ENCODE measurements around the gene KIAA0825.
"Not testable (repeated sequence)": the region's sequence is repeated elsewhere in the genome, so short reads cannot be mapped to it uniquely, and the experiment has no call there.

KIAA0825 gene

DNA sequence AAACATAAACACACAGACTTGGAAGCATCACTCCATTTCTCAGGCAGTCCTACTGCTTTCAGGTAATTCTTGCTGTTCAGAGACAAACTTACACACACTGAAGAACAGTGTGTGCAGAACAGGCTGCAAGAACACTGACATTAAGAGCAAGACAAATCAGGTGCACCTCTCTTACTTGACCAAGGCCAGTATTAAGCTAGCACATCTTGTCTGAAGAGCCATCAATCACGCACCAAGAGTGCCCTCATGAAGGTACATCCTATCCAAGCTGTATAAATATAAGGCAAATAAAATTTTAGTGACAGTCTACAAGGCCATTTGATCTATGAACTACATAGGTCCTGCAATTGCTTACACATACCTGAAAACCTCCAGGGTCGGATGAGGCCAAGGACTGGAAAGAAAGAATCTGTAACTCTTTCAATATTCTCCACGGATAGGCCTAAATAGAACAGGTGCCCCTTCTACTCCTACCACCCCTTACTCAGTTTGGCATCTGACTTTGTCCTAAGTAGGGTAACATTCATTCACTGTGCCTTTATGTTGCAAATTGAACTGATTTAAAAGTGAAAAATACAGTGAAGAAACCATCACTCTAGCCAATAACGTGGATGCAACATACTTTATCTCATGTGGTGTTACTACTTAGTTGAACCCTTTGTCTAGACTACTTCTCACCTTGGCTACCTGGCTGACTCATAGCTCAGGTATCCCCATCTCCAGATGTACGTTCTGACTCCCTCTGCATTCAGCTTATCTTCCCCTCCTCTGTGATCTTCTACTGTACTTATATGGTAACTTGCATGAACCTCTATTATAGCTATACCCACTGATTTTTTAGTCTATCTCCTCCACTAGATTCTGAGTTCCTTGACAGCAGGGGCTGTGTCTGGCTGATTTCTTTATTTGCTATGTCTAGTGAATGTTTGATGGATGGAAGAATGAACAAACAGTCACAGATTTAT lies 256.3 kb downstream of the KIAA0825 start:
- no peak for DNase-seq

GRCh38 chr5:94361161-94361560 lies 257.2 kb downstream of the KIAA0825 start:
- no peak for DNase-seq

DNA sequence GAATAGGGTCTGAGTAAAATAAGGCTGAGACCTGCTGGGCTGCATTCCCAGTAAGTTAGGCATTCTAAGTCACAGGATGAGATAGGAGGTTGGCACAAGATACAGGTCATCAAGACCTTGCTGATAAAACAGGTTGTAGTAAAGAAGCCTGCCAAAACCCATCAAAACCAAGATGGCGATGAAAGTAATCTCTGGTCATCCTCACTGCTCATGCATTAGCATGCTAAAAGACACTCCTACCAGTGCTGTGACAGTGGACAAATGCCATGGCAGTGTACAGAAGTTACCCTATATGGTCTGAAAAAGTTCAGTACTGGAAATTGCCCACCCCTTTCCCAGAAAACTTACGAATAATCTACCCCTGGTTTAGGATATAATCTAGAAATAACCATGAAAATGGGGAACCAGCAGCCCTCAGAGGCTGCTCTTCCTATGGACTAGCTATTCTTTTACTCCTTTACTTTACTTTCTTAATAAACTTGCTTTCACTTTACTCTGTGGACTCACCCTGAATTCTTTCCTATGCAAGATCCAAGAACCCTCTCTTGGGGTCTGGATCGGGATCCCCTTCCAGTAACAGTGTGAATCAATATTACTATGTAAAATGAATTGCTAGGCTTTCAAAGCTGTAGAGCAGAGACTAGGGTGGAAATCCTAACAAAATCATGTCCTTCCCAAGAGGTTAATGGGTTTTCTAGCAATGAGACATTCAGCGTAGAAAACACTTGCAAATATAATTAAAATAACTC lies 257.8 kb downstream of the KIAA0825 start:
- no peak for DNase-seq

DNA sequence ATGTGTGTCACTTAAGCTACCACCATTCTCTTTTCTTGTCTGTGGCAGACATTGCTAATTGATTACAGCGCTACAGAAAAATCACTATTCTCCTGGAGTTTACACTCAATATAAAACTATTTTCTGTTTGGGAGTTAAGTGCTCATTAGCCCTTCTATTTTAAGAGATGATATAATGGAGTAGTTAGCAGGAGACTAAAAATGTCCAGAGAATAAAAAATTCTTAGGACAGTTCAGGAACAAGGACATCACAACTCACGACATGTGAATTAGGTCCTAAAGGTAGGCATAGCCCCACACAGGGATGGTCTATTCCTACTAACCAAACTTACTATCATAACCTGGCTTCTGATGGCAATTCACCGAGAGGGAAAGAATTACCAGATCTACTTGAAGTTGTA lies 258.5 kb downstream of the KIAA0825 start:
- no peak for DNase-seq

- DNase-seq: no peak
Measured at GRCh38 chr5:94355811-94356210, 262.6 kb downstream of the KIAA0825 start.

DNA sequence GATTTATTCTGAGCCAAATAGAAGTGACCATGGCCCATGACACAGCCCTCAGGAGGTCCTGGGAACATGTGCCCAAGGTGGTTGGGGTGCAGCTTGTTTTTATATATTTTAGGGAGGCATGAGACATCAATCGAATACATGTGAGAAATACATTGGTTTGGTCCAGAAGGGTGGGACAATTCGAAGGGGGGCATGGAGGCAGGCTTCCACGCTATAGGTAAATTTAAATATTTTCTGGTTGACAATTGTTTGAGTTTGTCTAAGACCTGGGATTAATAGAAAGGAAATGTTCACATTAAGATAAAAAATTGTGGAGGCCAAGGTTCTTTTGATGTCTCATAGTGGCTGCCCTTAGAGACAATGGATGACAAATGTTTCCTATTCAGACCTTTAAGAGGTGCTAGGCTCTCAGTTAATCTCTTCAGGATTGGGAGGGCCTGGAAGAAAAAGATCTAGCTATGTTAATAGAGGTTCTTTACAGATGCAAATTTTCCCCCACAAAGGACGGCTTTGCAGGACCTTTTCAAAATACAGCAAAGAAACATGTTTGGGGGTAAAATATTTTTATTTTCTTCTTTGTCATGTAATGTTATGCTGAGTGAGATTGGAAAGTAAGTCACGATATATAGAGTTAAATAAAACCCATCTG lies 263.4 kb downstream of the KIAA0825 start:
- DNase-seq: not testable (repeated sequence)

DNA sequence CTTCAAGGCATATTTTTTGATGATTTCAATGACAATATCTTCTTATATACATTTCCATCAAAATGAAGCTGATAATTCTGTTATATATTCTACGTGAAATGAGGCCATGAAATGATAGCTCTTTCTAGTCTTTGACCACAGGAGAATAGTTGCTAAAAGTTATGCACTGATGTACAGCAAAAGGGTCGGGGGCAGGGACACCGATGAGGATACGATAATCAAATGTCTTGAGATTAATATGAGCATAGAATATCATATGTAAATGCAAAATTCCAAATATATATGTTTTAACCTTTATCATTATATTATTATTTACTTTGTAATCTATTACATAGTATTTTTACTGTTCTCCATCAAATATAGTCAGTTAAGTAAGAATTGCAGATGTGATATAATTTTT lies 264.8 kb downstream of the KIAA0825 start:
- DNase-seq: no peak

DNA sequence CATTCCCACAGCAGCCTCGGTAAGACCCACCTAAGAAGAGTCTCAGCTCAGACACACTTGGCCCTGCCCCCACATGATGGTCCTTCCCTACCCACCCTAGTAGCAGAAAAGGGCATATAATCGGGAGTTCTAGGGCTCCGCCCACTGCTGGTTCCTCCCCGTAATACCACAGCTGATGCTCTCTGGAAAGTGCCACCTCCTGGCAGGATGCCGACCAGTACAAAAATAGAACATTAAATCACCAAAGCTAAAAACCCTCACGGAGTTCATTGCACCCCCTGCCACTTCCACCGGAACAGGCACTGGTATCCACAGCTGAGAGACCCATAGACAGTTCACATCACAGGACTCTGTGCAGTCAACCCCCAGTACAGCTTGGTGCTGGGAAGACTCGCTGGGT lies 271.3 kb downstream of the KIAA0825 start:
- DNase-seq: no peak

DNA sequence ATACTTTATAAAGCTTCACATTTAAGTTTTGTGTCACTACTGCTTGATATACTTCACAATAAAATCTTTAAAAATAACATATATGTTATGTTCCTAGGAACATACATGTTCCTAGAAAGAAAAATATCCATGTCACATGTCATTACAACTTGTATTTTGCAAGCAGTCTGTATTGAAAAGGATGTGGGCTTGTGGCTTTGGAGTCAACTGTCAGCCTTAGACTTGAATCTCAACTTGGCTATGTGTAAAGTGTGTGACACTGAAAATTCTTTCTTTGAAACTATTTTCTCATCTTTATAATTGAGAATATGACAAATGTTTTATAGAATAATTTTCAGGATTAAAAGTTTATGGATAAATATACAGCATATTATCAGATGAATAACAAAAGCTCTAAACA lies 273.1 kb downstream of the KIAA0825 start:
- DNase-seq: no peak

DNA sequence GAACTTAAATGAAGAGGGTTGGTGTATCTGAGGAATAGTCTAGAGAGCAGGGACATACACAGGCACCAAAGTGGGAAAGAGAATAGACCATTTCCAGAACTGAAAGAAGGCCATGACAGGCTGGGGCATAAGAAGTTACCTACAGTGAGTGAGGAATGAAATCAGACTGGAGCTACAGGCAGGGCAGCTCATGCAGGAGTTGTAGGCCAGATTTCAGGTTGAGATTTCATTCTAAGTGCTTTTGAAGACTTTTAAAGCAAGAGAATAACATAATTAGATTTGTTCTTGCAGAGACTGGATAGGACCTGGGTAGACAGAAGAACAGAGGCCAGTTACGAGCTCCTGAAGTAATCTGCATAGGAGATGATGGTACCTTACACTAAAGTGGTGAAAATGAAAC lies 280.8 kb downstream of the KIAA0825 start:
- no peak for DNase-seq

DNA sequence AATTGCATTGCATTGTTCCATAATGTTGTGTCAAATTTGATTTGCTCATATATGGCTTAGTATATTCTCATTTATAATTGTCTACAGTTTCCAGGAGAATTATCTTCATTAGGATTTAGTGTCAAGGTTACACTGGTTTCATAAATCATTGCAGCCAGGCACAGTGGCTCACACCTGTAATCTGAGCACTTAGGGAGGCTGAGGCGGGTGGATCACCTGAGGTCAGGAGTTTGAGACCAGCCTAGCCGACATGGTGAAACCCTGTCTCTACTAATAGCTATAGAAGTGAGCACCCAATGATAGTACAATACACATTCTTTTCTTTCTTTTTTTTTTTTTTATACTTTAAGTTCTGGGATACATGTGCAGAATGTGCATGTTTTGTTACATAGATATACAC lies 282.5 kb downstream of the KIAA0825 start:
- no peak for DNase-seq

- DNase-seq: no peak
Measured at GRCh38 chr5:94329115-94329514, 289.3 kb downstream of the KIAA0825 start.

DNA sequence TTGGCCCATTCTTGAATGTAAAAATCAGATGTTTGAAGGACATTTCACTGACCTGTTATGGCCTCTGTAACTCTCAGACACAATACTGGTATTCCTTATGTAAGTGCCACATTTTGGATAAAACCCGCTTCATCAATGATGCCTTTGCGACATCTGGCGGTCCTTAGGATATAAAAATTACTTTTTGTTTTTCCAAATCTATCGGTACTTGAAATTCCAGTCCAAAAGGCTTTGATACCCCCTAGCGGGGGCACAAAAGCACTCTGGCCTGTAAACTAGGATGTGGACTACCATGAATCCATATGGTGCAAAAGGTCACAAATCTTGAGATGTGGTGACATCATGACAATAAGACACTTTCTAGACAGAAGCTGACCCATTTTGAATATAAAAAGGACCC lies 291.8 kb downstream of the KIAA0825 start:
- DNase-seq: no peak

DNA sequence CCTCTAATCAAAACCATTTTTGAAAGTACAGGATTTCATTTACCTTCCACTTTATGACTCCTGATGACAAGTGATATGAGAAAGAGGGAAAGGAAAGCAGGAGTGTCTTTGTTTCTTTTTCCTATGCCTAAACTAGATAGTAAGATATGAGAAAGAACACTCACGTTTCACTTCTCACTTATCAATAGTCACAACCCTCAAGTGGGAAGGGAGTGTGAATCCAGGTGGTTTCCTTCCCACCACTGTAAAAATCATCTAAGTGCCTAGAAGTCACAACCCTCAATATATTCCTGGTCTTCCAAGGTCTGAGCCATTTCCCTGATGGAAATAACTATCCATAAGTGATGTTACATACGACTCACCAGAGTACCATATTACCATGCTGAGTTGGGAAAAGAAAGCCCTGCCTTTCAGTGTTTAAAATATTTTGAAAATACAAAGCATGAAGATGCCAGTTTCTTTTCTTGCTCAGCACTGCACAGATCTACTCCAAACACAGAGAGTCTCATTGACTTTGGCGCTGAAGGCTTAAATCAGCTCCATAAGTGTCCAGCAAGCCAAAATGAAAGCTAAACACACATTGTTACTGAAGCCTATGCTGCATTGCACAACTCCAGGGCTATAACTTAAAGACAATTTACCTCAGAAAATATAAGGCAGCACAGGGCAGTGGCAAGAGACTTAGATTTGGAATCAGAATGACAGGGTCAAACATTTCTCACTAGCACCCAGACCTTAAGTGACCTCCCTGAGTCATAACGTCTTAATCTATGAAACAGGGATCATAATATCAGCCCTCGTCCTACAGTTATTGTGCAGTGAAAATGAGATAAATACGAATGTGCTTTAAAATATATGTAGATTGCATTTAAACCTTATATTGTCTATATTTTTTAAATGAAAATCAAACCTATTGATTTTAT lies 301.2 kb downstream of the KIAA0825 start:
- DNase-seq: no peak

DNA sequence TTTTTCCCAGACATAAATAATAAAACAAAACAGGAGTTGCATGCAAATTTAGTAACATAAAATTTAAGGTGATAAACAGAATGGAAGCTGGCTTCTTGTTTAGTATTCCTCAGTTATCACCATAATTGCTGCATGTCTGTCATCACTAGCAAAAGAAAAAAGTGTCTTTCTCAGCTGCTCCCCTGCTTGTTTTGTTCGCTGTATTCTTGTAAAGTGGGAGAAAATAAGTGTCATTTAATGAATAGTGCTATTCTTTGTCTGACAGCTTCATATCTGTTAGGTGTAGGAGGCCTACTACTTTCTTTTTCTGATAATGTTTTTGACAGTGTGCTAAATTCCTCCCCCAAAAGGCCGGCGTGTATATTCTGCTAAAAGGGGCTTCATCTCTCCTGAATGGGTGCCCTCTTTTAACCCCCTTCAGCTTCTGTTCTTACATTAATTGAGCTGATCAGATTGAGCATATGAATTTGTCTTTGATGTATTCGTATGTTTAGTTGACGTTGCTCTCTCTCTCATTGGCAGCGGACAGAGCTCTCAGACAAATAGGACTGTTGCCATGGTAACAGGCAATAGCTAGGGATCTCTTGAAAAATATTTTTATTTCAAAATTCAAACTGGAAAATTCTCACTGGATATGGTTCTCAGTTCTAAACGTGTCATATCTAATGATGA lies 303.8 kb downstream of the KIAA0825 start:
- no peak for DNase-seq

DNA sequence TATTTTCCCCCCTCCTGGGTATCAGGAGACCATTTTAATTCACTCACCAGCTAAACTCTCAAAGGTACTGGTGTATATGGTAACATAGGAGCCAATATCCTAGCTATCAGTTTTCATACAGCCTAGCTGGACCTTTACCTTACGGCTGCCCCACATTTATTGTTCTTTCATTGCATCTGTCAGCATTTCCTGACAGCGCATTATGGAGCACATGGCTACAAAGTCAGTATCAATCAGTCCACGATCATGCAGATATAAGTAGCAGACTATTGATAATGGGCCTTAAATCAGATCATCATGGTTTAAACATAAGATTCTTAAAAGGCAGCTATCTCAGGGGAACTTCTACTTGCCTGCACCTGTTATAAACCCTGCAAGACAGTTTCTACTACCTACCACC lies 304.7 kb downstream of the KIAA0825 start:
- DNase-seq: no peak

DNA sequence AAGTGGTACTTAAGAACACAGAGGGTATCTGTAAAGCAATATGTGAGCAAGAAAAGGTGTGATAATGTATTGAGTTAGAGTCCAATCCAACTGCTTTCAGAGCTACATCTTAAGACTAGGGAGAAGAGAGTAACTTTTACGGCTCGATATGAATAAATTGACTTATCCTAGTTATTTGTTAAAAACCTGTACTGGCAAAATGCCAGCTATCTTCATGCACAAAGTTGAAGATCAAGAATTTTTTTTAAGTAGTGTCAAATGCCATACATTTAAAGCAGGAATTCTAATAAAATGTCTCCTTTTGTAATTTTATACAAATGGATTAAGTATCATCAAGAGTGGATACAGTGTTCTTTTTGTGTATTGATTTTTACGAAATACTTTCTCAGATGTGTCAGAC lies 305.2 kb downstream of the KIAA0825 start:
- no peak for DNase-seq

DNA sequence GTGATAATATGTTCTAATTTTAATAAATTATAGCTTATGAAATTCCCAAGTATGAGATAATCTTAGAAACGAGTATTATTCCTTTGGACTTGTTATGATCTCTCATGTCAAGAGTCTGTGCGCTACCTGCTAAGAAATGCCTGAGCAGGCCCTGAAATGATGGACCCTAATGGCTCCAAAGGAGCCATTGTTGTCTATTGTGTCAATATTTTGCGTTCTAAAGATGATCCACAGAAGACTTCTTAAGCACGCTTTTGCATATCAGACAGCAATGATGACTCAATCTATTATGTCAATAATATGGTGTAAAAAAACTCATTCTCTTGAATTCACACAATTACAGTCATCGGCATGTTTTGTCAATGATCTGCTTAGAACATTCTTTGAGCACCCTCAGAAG lies 306.1 kb downstream of the KIAA0825 start:
- no peak for DNase-seq

DNA sequence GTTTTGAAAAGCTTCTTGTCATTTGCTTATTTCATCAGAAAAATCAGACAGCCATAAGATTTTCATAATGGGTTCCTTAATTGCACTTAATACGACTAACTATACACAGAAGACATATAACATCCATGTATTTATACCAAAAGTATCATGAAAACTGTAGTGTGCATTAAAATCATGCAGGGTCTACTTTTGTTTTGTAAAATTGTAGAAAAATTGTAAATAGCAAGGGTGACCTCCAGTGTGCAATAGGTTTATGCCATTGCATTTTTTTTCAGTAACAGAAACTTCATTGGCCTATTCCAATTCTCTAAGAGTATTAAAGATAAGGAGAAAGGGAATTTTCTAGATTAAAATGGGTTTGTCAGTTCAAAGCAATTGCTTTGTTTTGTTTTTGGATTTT lies 307.6 kb downstream of the KIAA0825 start:
- DNase-seq: no peak

- no peak for DNase-seq
Measured at GRCh38 chr5:94309141-94309540, 309.3 kb downstream of the KIAA0825 start.

DNA sequence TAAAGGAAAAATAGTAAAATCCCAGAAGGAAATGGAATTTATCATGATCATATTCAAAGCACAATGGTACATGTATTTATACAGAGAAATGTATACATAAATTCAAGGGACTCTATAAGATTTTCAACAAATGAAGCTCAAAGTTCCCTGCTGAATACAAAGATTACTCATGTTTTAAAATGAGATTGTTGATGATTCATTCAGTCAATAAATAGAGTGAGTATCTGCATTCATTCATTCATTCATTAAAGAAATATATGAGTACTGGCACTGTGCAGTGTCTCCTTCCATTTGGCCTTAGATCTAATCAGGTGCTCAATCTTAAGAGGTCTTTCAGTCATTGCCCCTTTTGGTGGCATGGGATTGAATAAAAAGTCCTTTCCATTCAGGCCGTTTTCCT lies 310.0 kb downstream of the KIAA0825 start:
- DNase-seq: no peak

DNA sequence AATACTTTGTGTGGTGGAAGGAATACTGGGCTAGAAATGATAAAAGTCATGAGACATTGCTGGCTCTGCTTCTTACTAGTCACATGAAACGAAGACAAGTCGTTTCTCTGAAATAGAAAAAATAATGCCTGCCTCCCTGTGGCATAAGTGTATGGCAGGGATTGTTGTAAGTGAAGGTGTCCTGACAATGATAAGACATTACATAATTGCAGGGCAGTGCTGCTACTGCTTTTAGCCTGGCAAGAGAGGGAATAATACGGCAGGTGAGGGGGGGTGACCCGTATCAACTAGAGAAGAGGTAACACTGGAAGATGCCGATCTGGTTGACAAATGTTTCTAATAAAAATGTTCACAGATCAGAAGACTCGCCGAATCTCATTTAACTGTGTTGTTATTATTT lies 314.3 kb downstream of the KIAA0825 start:
- DNase-seq: no peak
